Stomach (tissue), 9 donors: ENCODE results near the gene MAP4K1. TPM values are rescaled to one million over a fixed set of nuclear protein-coding genes. Genes with fewer than 3 reads are reported as not detected.
A peak's percentile ranks its signal among the peaks of the same experiment; 100 is the strongest.

Source experiments
- DNase-seq, 2 donors: peaks; one replicate each; pipeline versions ENCODE4 v3.0.0 to v3.0.0-alpha.2; 2013 to 2019
- H3K27ac ChIP-seq, 5 donors: fragments of 200-600 bp in 4 of 5; sonication (generic) in 4 of 5; one replicate each; pipeline ENCODE4 v1.5.1; 2013 to 2019; ENCODE audit warnings: mild to moderate bottlenecking in 1 of 5, moderate library complexity in 1 of 5
- H3K27me3 ChIP-seq, 3 donors: fragments of 200-600 bp; sonication (generic); one replicate each; pipeline ENCODE4 v1.5.1; 2017 to 2019; ENCODE audit warnings: mixed run types in 1 of 3
- H3K36me3 ChIP-seq, 4 donors: fragments of 200-600 bp; sonication (generic); 1 replicate in 3 of 4; 2 replicates in 1 of 4; pipeline ENCODE4 v1.5.1; 2016 to 2019
- H3K4me1 ChIP-seq, 4 donors: fragments of 200-600 bp; sonication (generic); one replicate each; pipeline ENCODE4 v1.5.1; 2016 to 2019
- H3K4me3 ChIP-seq, 4 donors: fragments of 200-600 bp; sonication (generic) in 3 of 4; one replicate each; pipeline ENCODE4 v1.5.1; 2016 to 2019; ENCODE audit warnings: mild to moderate bottlenecking in 1 of 4
- H3K9me3 ChIP-seq, 4 donors: fragments of 200-600 bp; sonication (generic); one replicate each; pipeline ENCODE4 v1.5.1; 2016 to 2019
- CTCF ChIP-seq, 7 experiments: fragments of 450-650 bp in 4 of 7; fragments of 200-600 bp in 3 of 7; sonication (generic) in 3 of 7; IDR thresholded peaks; one replicate each; pipeline ENCODE4 v1.5.1; 2016 to 2019; ENCODE audit warnings: antibody characterized with exemption in 7 of 7, control low read depth in 2 of 7, mild to moderate bottlenecking in 1 of 7
- EP300 ChIP-seq: sonication (generic); formaldehyde crosslinking; IDR thresholded peaks from one replicate; pipeline ENCODE4 v1.6.1; 2017; ENCODE audit warnings: antibody characterized with exemption
- POLR2A ChIP-seq, 4 donors: fragments of 450-650 bp; IDR thresholded peaks; one replicate each; pipeline ENCODE4 v1.6.1; 2016; ENCODE audit warnings: antibody characterized with exemption in 4 of 4, control low read depth in 2 of 4, mild to moderate bottlenecking in 1 of 4, moderate library complexity in 1 of 4
- POLR2AphosphoS5 ChIP-seq, 3 donors: sonication (generic); formaldehyde crosslinking; IDR thresholded peaks; one replicate each; pipeline ENCODE4 v1.6.1; 2016; ENCODE audit warnings: antibody characterized with exemption in 3 of 3
- WGBS, 5 donors: extraction: QIAGEN DNeasy Blood & Tissue Kit in 3 of 5; methylation state at CpG; one replicate each; pipeline versions ENCODE4 v1.1.5 to v1.1.7; 2013 to 2018; 5-methylcytosine and 5-hydroxymethylcytosine counted together
- intact Hi-C: fragments of 100-400 bp; cut with DNase I; formaldehyde crosslinking; loops from one replicate; pipeline ENCODE4 v1.15.1; 2023; ENCODE audit warnings: low total_unique reads
- polyA plus RNA-seq, 3 donors: library from polyadenylated mRNA; stranded (reverse); fragments of 200-250 nt; gene quantifications; one replicate each; pipeline ENCODE4 v1.2.3, GENCODE V29; 2013
- total RNA-seq, 5 donors: library from RNA; depleted of rRNA; stranded (reverse); fragments of >200 nt; gene quantifications; one replicate each; pipeline versions ENCODE4 v1.1.0 to v1.2.3, GENCODE V29; 2014 to 2016
- donor health status: healthy with polysubstance abuse.
- donor health status: Bipolar disorder and iron deficiency.
- donor health status: healthy.

Gene MAP4K1
- total and polyA plus RNA-seq, 8 donors, result 1.2 to 12.9 (median 5.0) TPM; not detected in 1

GRCh38 chr19:38565691-38566105 is 52.1 kb downstream of the MAP4K1 start:
- WGBS, 5 donors, result 59 to 65% (median 63%) methylated on average over 21 of the region's 21 CpGs
- no peaks in the 10 kb centered on the region for H3K36me3 ChIP-seq
- H3K4me1 ChIP-seq, result peaks cover 4 to 7% (median 5%) of the 10 kb centered on the region in 4 donors
- intact Hi-C loops, result no loop called here
- H3K27me3 ChIP-seq, result peaks cover 7 to 57% (median 16%) of the 10 kb centered on the region in 3 donors
- no peak for DNase-seq
- no peak overlapping the region for H3K27ac ChIP-seq
- H3K9me3 ChIP-seq, result no peaks in the 10 kb centered on the region
- H3K4me3 ChIP-seq, result peak overlapping the region; percentile 29 to 45 (median 34)
- TF ChIP-seq CTCF (IDR thresholded peaks at IDR 0.05) (no peak), EP300 (no peak), POLR2A (IDR thresholded peaks at IDR 0.05) (no peak), POLR2AphosphoS5 (IDR thresholded peaks at IDR 0.05) (no peak)

GRCh38 chr19:38564981-38565690 is 52.6 kb downstream of the MAP4K1 start:
- intact Hi-C loops, result no loop called here
- Histone ChIP-seq H3K4me1 (peaks cover 4 to 7% (median 5%) of the 10 kb centered on the region in 4 donors), H3K36me3 (no peaks in the 10 kb centered on the region), H3K27me3 (peaks cover 7 to 57% (median 16%) of the 10 kb centered on the region in 3 donors), H3K27ac (no peak overlapping the region), H3K9me3 (no peaks in the 10 kb centered on the region), H3K4me3 (peak overlapping the region; percentile 29 to 45 (median 34))
- 1 to 7% (median 3%) methylated on average over 25 to 110 of the region's 111 CpGs for WGBS, 5 donors
- TF ChIP-seq POLR2A (IDR thresholded peaks at IDR 0.05) (no peak), POLR2AphosphoS5 (IDR thresholded peaks at IDR 0.05) (no peak), EP300 (no peak), CTCF (IDR thresholded peaks at IDR 0.05) (no peak)
- peak in 1 of 2 donors; percentile 60 for DNase-seq

- Histone ChIP-seq H3K4me3 (no peak overlapping the region), H3K27ac (no peak overlapping the region), H3K27me3 (peaks cover 7 to 57% (median 16%) of the 10 kb centered on the region in 3 donors), H3K4me1 (peaks cover 4 to 7% (median 5%) of the 10 kb centered on the region in 4 donors), H3K9me3 (no peaks in the 10 kb centered on the region), H3K36me3 (no peaks in the 10 kb centered on the region)
- 91 to 96% (median 93%) methylated on average over 9 of the region's 9 CpGs for WGBS, 5 donors
- intact Hi-C loops, result no loop called here
- TF ChIP-seq POLR2AphosphoS5 (IDR thresholded peaks at IDR 0.05), result no peak
- TF ChIP-seq EP300, result no peak
- TF ChIP-seq POLR2A (IDR thresholded peaks at IDR 0.05), result no peak
- TF ChIP-seq CTCF (IDR thresholded peaks at IDR 0.05), result no peak
- DNase-seq, result no peak
These were observed 54.3 kb downstream of the MAP4K1 start for GRCh38 chr19:38563475-38563874.

- 45 to 71% (median 64%) methylated on average over 6 of the region's 6 CpGs for WGBS, 5 donors
- Histone ChIP-seq H3K36me3 (no peaks in the 10 kb centered on the region), H3K9me3 (no peaks in the 10 kb centered on the region), H3K27me3 (peaks cover 7 to 45% (median 16%) of the 10 kb centered on the region in 3 donors), H3K4me3 (no peak overlapping the region), H3K4me1 (peaks cover 4 to 7% (median 5%) of the 10 kb centered on the region in 4 donors), H3K27ac (no peak overlapping the region)
- DNase-seq, result no peak
- TF ChIP-seq POLR2A (IDR thresholded peaks at IDR 0.05) (no peak), POLR2AphosphoS5 (IDR thresholded peaks at IDR 0.05) (no peak), CTCF (IDR thresholded peaks at IDR 0.05) (no peak), EP300 (no peak)
- intact Hi-C loops, result no loop called here
These were observed 55.7 kb downstream of the MAP4K1 start for GRCh38 chr19:38562096-38562495.
